Measurements from ENCODE around the gene AATK. TPM values are rescaled to one million over a fixed set of nuclear protein-coding genes. Genes with fewer than 3 reads are reported as not detected.

AATK gene
- total and polyA plus RNA-seq, 10 of the 15 experiments (the other 5 are each of a cell fraction or from before 2014, with no cell fraction given), result 0.04 TPM; not detected in 9

GRCh38 chr17:81195941-81196495, 30.0 kb upstream of the AATK start:
- Histone ChIP-seq H3K9me3 (replicated peaks; ENCODE audit: control insufficient read depth, insufficient read depth, low read length) (no peaks in the 10 kb centered on the region), H3K4me3 (no peak overlapping the region), H3K79me2 (ENCODE audit: control insufficient read depth, insufficient read depth, low read length) (no peaks in the 10 kb centered on the region), H3K9ac (ENCODE audit: control insufficient read depth, insufficient read depth, low read length) (no peak overlapping the region), H3K27me3 (replicated peaks in 1 of 2; ENCODE audit: control insufficient read depth in 2 of 2, insufficient read depth in 2 of 2, low read length in 1 of 2) (no peaks in the 10 kb centered on the region), H3K27ac (ENCODE audit: control insufficient read depth, insufficient read depth) (no peak overlapping the region), H3K4me2 (ENCODE audit: control insufficient read depth, insufficient read depth) (no peak overlapping the region), H4K20me1 (ENCODE audit: control insufficient read depth, insufficient read depth) (no peaks in the 10 kb centered on the region), H3K36me3 (ENCODE audit: control insufficient read depth in 2 of 2, insufficient read depth in 2 of 2, low read length in 1 of 2) (peaks cover under 1 to 7% of the 10 kb centered on the region in 2 experiments; a peak in 2 of 4 replicates), H3K4me1 (ENCODE audit: control insufficient read depth, insufficient read depth, low read length) (peaks cover 3% of the 10 kb centered on the region; the same call in 1 of the 2 replicates), H2AFZ (ENCODE audit: control insufficient read depth, low read depth, low read length) (no peak overlapping the region)
- RAD21 ChIA-PET (ENCODE audit: unreplicated experiment), result no interaction called here
- DNase-seq (ENCODE audit: low read depth, low spot score) (no peak), FAIRE-seq (no peak), ATAC-seq (no peak)
- TF ChIP-seq MEF2A (IDR thresholded peaks at IDR 0.05; ENCODE audit: insufficient read depth, low read depth, low read length) (no peak), NBN (IDR thresholded peaks at IDR 0.05) (no peak), EZH2 (IDR thresholded peaks at IDR 0.05; ENCODE audit: borderline replicate concordance, control insufficient read depth, low read depth, low read length) (no peak)
- intact Hi-C loops (cut with micrococcal nuclease; ENCODE audit: unreplicated experiment), result no loop called here
- in situ Hi-C loops (cut with MboI), result no loop called here
- no TSS peak for BruUV-seq (replicated peaks)
- 86% methylated on average over 14 of the region's 14 CpGs for WGBS (ENCODE audit: insufficient coverage, insufficient replicate concordance, low lambda C conversion rate, missing lambda C conversion rate)
- SMC1A ChIA-PET (ENCODE audit: uncharacterized antibody, unreplicated experiment), result no interaction called here
- CTCF ChIA-PET, result no interaction called here
- POLR2A ChIA-PET, result no interaction called here

GRCh38 chr17:81194941-81195901, 29.2 kb upstream of the AATK start:
- Histone ChIP-seq H3K4me3 (no peak overlapping the region), H3K79me2 (ENCODE audit: control insufficient read depth, insufficient read depth, low read length) (no peaks in the 10 kb centered on the region), H3K9me3 (replicated peaks; ENCODE audit: control insufficient read depth, insufficient read depth, low read length) (no peaks in the 10 kb centered on the region), H3K4me2 (ENCODE audit: control insufficient read depth, insufficient read depth) (no peak overlapping the region), H2AFZ (ENCODE audit: control insufficient read depth, low read depth, low read length) (no peak overlapping the region), H4K20me1 (ENCODE audit: control insufficient read depth, insufficient read depth) (no peaks in the 10 kb centered on the region), H3K27me3 (replicated peaks in 1 of 2; ENCODE audit: control insufficient read depth in 2 of 2, insufficient read depth in 2 of 2, low read length in 1 of 2) (no peaks in the 10 kb centered on the region), H3K9ac (ENCODE audit: control insufficient read depth, insufficient read depth, low read length) (no peak overlapping the region), H3K27ac (ENCODE audit: control insufficient read depth, insufficient read depth) (no peak overlapping the region), H3K4me1 (ENCODE audit: control insufficient read depth, insufficient read depth, low read length) (peaks cover 3% of the 10 kb centered on the region; the same call in 1 of the 2 replicates), H3K36me3 (ENCODE audit: control insufficient read depth in 2 of 2, insufficient read depth in 2 of 2, low read length in 1 of 2) (peaks cover 0 to 7% of the 10 kb centered on the region in 2 experiments; a peak in 2 of 4 replicates)
- BruUV-seq (replicated peaks), result no TSS peak
- RAD21 ChIA-PET (ENCODE audit: unreplicated experiment), result no interaction called here
- FAIRE-seq (no peak), DNase-seq (ENCODE audit: low read depth, low spot score) (no peak), ATAC-seq (no peak)
- POLR2A ChIA-PET, result no interaction called here
- SMC1A ChIA-PET (ENCODE audit: uncharacterized antibody, unreplicated experiment), result no interaction called here
- CTCF ChIA-PET, result no interaction called here
- whole genome bisulfite sequencing (ENCODE audit: insufficient coverage, insufficient replicate concordance, low lambda C conversion rate, missing lambda C conversion rate), result 89% methylated on average over 35 of the region's 37 CpGs
- no peak for TF ChIP-seq MYB (IDR thresholded peaks at IDR 0.05; ENCODE audit: borderline replicate concordance, low read depth, low read length)
- TF ChIP-seq, protein P1, sequence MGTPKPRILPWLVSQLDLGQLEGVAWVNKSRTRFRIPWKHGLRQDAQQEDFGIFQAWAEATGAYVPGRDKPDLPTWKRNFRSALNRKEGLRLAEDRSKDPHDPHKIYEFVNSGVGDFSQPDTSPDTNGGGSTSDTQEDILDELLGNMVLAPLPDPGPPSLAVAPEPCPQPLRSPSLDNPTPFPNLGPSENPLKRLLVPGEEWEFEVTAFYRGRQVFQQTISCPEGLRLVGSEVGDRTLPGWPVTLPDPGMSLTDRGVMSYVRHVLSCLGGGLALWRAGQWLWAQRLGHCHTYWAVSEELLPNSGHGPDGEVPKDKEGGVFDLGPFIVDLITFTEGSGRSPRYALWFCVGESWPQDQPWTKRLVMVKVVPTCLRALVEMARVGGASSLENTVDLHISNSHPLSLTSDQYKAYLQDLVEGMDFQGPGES (IDR thresholded peaks at IDR 0.05), result no peak
- in situ Hi-C loops (cut with MboI) (no loop called here), intact Hi-C loops (cut with micrococcal nuclease; ENCODE audit: unreplicated experiment) (no loop called here)

All from GM12878 (cell line).